Peyer's patch (tissue), 4 donors: ENCODE measurements around the gene ZBTB46. TPM values are rescaled to one million over a fixed set of nuclear protein-coding genes. Genes with fewer than 3 reads are reported as not detected.
"Not testable (repeated sequence)": the region's sequence is repeated elsewhere in the genome, so short reads cannot be mapped to it uniquely, and the experiment has no call there.

Source experiments
- DNase-seq, 3 donors: peaks; one replicate each; pipeline ENCODE4 v3.0.0-alpha.2; 2017 to 2019
- H3K27ac ChIP-seq, 4 donors: fragments of 200-600 bp; sonication (generic); one replicate each; pipeline ENCODE4 v1.5.1; 2016 to 2019
- H3K27me3 ChIP-seq, 2 donors: fragments of 200-600 bp; sonication (generic); one replicate each; pipeline ENCODE4 v1.5.1; 2019
- H3K36me3 ChIP-seq, 3 donors: fragments of 200-600 bp; sonication (generic); one replicate each; pipeline ENCODE4 v1.5.1; 2016 to 2019
- H3K4me1 ChIP-seq, 4 donors: fragments of 200-600 bp; sonication (generic); one replicate each; pipeline ENCODE4 v1.5.1; 2016 to 2019
- H3K4me3 ChIP-seq, 4 donors: fragments of 200-600 bp; sonication (generic); 1 replicate in 3 of 4; 2 replicates in 1 of 4; pipeline ENCODE4 v1.5.1; 2016 to 2019; ENCODE audit warnings: mild to moderate bottlenecking in 1 of 4
- H3K9me3 ChIP-seq, 4 donors: fragments of 200-600 bp; sonication (generic); one replicate each; pipeline ENCODE4 v1.5.1; 2016 to 2019; ENCODE audit warnings: mild to moderate bottlenecking in 1 of 4
- CTCF ChIP-seq, 6 experiments: fragments of 450-650 bp in 4 of 6; fragments of 200-600 bp in 2 of 6; sonication (generic) in 1 of 6; IDR thresholded peaks; one replicate each; pipeline ENCODE4 v1.5.1; 2017 to 2019; ENCODE audit warnings: antibody characterized with exemption in 6 of 6, mild to moderate bottlenecking in 3 of 6, moderate library complexity in 1 of 6
- POLR2A ChIP-seq, 2 donors: fragments of 450-650 bp; IDR thresholded peaks; one replicate each; pipeline ENCODE4 v1.5.1; 2017; ENCODE audit warnings: antibody characterized with exemption in 2 of 2, mild to moderate bottlenecking in 2 of 2, moderate library complexity in 2 of 2
- total RNA-seq, 4 donors: library from RNA; depleted of rRNA; stranded (reverse); fragments of >200 nt; gene quantifications; one replicate each; pipeline ENCODE4 v1.1.0, GENCODE V29; 2016

The ZBTB46 gene
- total RNA-seq, 4 donors from 2014 or later: 1.9 to 33.0 (median 4.4) TPM

- no peaks in the 10 kb centered on the region for H3K9me3 ChIP-seq
- H3K4me3 ChIP-seq: no peak overlapping the region
- no peak for TF ChIP-seq POLR2A (IDR thresholded peaks at IDR 0.05)
- TF ChIP-seq CTCF (IDR thresholded peaks at IDR 0.05): no peak
- no peaks in the 10 kb centered on the region for H3K36me3 ChIP-seq
- H3K27ac ChIP-seq: peak overlapping the region in 3 of 4 donors; percentile 54 to 73 (median 70)
- DNase-seq: peak in 1 of 3 donors; percentile 47
- peaks cover 0 to 12% of the 10 kb centered on the region in 2 donors for H3K27me3 ChIP-seq
- peaks cover 0 to 43% (median 20%) of the 10 kb centered on the region in 4 donors for H3K4me1 ChIP-seq
Observed at GRCh38 chr20:63855363-63856097, 24.5 kb upstream of the ZBTB46 start.

GRCh38 chr20:63854766-63855362, 23.8 kb upstream of the ZBTB46 start:
- H3K36me3 ChIP-seq: no peaks in the 10 kb centered on the region
- peak overlapping the region in 1 of 4 donors; percentile 13 for H3K4me3 ChIP-seq
- no peaks in the 10 kb centered on the region for H3K9me3 ChIP-seq
- peak in 1 of 3 donors; percentile 50 for DNase-seq
- peaks cover 0 to 12% of the 10 kb centered on the region in 2 donors for H3K27me3 ChIP-seq
- no peak for TF ChIP-seq CTCF (IDR thresholded peaks at IDR 0.05)
- no peak for TF ChIP-seq POLR2A (IDR thresholded peaks at IDR 0.05)
- peak overlapping the region; percentile 29 to 73 (median 62) for H3K27ac ChIP-seq
- H3K4me1 ChIP-seq: peaks cover 0 to 39% (median 20%) of the 10 kb centered on the region in 4 donors

- H3K9me3 ChIP-seq: no peaks in the 10 kb centered on the region
- peak overlapping the region in 1 of 4 donors; percentile 13 for H3K4me3 ChIP-seq
- H3K4me1 ChIP-seq: peaks cover 0 to 39% (median 20%) of the 10 kb centered on the region in 4 donors
- peak in 1 of 3 donors; percentile 46 for DNase-seq
- H3K27ac ChIP-seq: peak overlapping the region; percentile 29 to 73 (median 62)
- H3K36me3 ChIP-seq: no peaks in the 10 kb centered on the region
- H3K27me3 ChIP-seq: peaks cover 0 to 12% of the 10 kb centered on the region in 2 donors
- TF ChIP-seq POLR2A (IDR thresholded peaks at IDR 0.05) (no peak), CTCF (IDR thresholded peaks at IDR 0.05) (no peak)
Observed at GRCh38 chr20:63854069-63854765, 23.2 kb upstream of the ZBTB46 start.

- H3K4me3 ChIP-seq, H3K36me3 ChIP-seq, H3K9me3 ChIP-seq: not testable (repeated sequence)
- H3K4me1 ChIP-seq: peaks cover 0 to 39% (median 17%) of the 10 kb centered on the region in 4 donors
- peaks cover 0 to 12% of the 10 kb centered on the region in 2 donors for H3K27me3 ChIP-seq
- peak in 1 of 3 donors; percentile 44 for DNase-seq
- H3K27ac ChIP-seq: peak overlapping the region; percentile 29 to 73 (median 62)
Observed at GRCh38 chr20:63853733-63854068, 22.6 kb upstream of the ZBTB46 start.

GRCh38 chr20:63851548-63851943, 20.5 kb upstream of the ZBTB46 start:
- not testable (repeated sequence) for H3K9me3 ChIP-seq, DNase-seq, H3K27ac ChIP-seq, H3K36me3 ChIP-seq, H3K4me3 ChIP-seq
- Histone ChIP-seq H3K4me1 (peaks cover 0 to 36% (median 8%) of the 10 kb centered on the region in 4 donors), H3K27me3 (peaks cover 0 to 12% of the 10 kb centered on the region in 2 donors)

- Histone ChIP-seq H3K36me3 (no peaks in the 10 kb centered on the region), H3K27me3 (peaks cover 0 to 14% of the 10 kb centered on the region in 2 donors), H3K4me3 (no peak overlapping the region), H3K4me1 (peaks cover 0 to 39% (median 8%) of the 10 kb centered on the region in 4 donors), H3K27ac (no peak overlapping the region), H3K9me3 (no peaks in the 10 kb centered on the region)
- DNase-seq: peak in 1 of 3 donors; percentile 28
- TF ChIP-seq CTCF (IDR thresholded peaks at IDR 0.05) (no peak), POLR2A (IDR thresholded peaks at IDR 0.05) (no peak)
Observed at GRCh38 chr20:63850689-63851547, 19.9 kb upstream of the ZBTB46 start.
